PFSK-1 (cell line): ENCODE results near the gene KCNMB2.

Experiments used
- FOXP2 ChIP-seq: optimal IDR thresholded peaks from 2 replicates; pipeline ENCODE3; 2011; ENCODE audit warnings: borderline replicate concordance, control low read depth, inconsistent platforms; ENCODE audit not compliant: insufficient read depth; ENCODE audit errors: extremely low read length, extremely low read depth
- POLR2AphosphoS5 ChIP-seq: IDR thresholded peaks from 2 replicates; pipeline ENCODE4 v1.6.1; 2012; ENCODE audit warnings: low read depth, mild to moderate bottlenecking, control low read depth, low read length, moderate library complexity
- REST ChIP-seq, 2 experiments: IDR thresholded peaks; 2 replicates each; pipeline versions ENCODE4 v1.6.1 to v1.8.0; 2011 to 2012; ENCODE audit warnings: low read depth in 2 of 2, low read length in 2 of 2, control low read depth in 1 of 2, inconsistent platforms in 1 of 2, mild to moderate bottlenecking in 1 of 2, moderate library complexity in 1 of 2; ENCODE audit not compliant: insufficient read depth in 1 of 2
- SIN3A ChIP-seq: IDR thresholded peaks from 2 replicates; pipeline ENCODE4 v1.6.1; 2012; ENCODE audit warnings: mild to moderate bottlenecking, low read length, moderate library complexity, borderline replicate concordance; ENCODE audit not compliant: insufficient read depth
- TAF1 ChIP-seq: IDR thresholded peaks from 2 replicates; pipeline ENCODE4 v1.6.1; 2012; ENCODE audit warnings: low read length, control low read depth, borderline replicate concordance; ENCODE audit not compliant: insufficient read depth

The KCNMB2 gene

GRCh38 chr3:178714925-178715832, 178.9 kb downstream of the KCNMB2 start:
- TF ChIP-seq SIN3A (no peak), POLR2AphosphoS5 (no peak), FOXP2 (no peak), REST (IDR thresholded peaks at IDR 0.05; ENCODE audit: insufficient read depth in 1 of 2, low read depth in 2 of 2, low read length in 2 of 2) (no peak), TAF1 (no peak)

- no peak for TF ChIP-seq POLR2AphosphoS5
- TF ChIP-seq REST (IDR thresholded peaks at IDR 0.05; ENCODE audit: insufficient read depth in 1 of 2, low read depth in 2 of 2, low read length in 2 of 2), result no peak
- TF ChIP-seq TAF1, result no peak
- no peak for TF ChIP-seq FOXP2
- TF ChIP-seq SIN3A, result no peak
Observed at GRCh38 chr3:178718995-178719635, 182.9 kb downstream of the KCNMB2 start.

GRCh38 chr3:178732824-178733223, 196.6 kb downstream of the KCNMB2 start:
- TF ChIP-seq POLR2AphosphoS5 (no peak), SIN3A (no peak), REST (IDR thresholded peaks at IDR 0.05; ENCODE audit: insufficient read depth in 1 of 2, low read depth in 2 of 2, low read length in 2 of 2) (no peak), TAF1 (no peak), FOXP2 (no peak)

GRCh38 chr3:178735032-178735674, 198.9 kb downstream of the KCNMB2 start:
- no peak for TF ChIP-seq FOXP2
- TF ChIP-seq POLR2AphosphoS5, result no peak
- no peak for TF ChIP-seq REST (IDR thresholded peaks at IDR 0.05; ENCODE audit: insufficient read depth in 1 of 2, low read depth in 2 of 2, low read length in 2 of 2)
- no peak for TF ChIP-seq TAF1
- TF ChIP-seq SIN3A, result no peak
